Progenitor cell of endocrine pancreas (in vitro differentiated cells): Measurements from ENCODE around the gene GPS1. TPM values are rescaled to one million over a fixed set of nuclear protein-coding genes. Genes with fewer than 3 reads are reported as not detected.

Experiments used
- DNase-seq: peaks from one replicate; pipeline ENCODE4 v3.0.0; 2021; ENCODE audit warnings: low spot score; ENCODE audit not compliant: unreplicated experiment
- H3K27ac Mint-ChIP-seq: 2 replicates; pipeline ENCODE4 v1.8.0; 2021; ENCODE audit warnings: mild to moderate bottlenecking, moderate library complexity, mixed read lengths
- H3K27me3 Mint-ChIP-seq: 2 replicates; pipeline ENCODE4 v1.8.0; 2021; ENCODE audit warnings: mixed read lengths
- H3K36me3 Mint-ChIP-seq: 2 replicates; pipeline ENCODE4 v1.8.0; 2022; ENCODE audit warnings: mixed read lengths; ENCODE audit not compliant: insufficient read depth
- H3K4me1 Mint-ChIP-seq: 2 replicates; pipeline ENCODE4 v1.8.0; 2021; ENCODE audit warnings: low read depth, mixed read lengths
- H3K4me3 Mint-ChIP-seq: 2 replicates; pipeline ENCODE4 v1.8.0; 2021; ENCODE audit warnings: low read depth, mild to moderate bottlenecking, moderate library complexity, mixed read lengths
- H3K9me3 Mint-ChIP-seq: 2 replicates; pipeline ENCODE4 v1.8.0; 2021; ENCODE audit warnings: low read depth, mixed read lengths
- total RNA-seq: library from RNA; stranded (reverse); gene quantifications from 2 replicates; pipeline ENCODE4 v1.2.1, GENCODE V29; 2021
- TF ChIP-seq, protein P1 (sequence below): fragments of 200-600 bp; sonication (generic); IDR thresholded peaks from one replicate; pipeline ENCODE4 v1.5.0; 2021; ENCODE audit warnings: antibody characterized with exemption, mild to moderate bottlenecking; ENCODE audit not compliant: unreplicated experiment

Gene GPS1
- total RNA-seq, 1 donor from 2014 or later = 137 TPM

DNA sequence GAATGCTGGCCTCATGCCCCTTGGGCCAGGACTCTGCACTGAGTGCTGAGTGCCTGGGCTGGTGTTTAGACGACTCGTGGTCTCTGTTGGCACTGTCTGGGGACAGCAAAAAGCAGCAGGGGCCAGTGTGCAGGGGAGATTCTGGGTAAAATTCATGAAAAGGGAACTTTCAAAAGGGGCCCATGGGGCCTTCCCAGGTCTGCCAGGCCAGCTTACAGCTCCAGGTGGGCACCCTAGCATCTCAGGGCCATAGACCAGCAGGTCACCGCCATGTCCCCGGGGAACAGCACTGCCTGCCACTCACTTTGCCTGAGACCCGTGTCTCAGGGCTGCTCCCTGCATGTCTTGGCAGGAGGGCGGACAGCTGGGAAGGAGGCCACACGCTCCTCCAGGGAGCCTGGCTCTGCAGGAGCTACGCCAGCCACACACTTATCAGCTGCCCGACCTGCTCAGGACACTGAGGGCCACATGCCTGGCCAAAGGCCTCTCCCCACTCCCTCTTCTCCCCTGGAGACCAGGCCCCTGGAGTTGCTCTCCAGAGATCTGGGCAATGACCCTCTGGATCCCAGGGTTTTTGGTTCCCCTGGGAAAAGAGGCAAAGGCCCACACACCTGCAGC, 55.1 kb downstream of the GPS1 start:
- Mint-ChIP-seq H3K9me3 (no peaks in the 10 kb centered on the region), H3K27ac (peak overlapping the region; percentile 77), H3K4me3 (no peak overlapping the region), H3K4me1 (peaks cover 32% of the 10 kb centered on the region), H3K27me3 (no peaks in the 10 kb centered on the region), H3K36me3 (peaks cover 1% of the 10 kb centered on the region)
- no peak for DNase-seq
- TF ChIP-seq, protein P1, sequence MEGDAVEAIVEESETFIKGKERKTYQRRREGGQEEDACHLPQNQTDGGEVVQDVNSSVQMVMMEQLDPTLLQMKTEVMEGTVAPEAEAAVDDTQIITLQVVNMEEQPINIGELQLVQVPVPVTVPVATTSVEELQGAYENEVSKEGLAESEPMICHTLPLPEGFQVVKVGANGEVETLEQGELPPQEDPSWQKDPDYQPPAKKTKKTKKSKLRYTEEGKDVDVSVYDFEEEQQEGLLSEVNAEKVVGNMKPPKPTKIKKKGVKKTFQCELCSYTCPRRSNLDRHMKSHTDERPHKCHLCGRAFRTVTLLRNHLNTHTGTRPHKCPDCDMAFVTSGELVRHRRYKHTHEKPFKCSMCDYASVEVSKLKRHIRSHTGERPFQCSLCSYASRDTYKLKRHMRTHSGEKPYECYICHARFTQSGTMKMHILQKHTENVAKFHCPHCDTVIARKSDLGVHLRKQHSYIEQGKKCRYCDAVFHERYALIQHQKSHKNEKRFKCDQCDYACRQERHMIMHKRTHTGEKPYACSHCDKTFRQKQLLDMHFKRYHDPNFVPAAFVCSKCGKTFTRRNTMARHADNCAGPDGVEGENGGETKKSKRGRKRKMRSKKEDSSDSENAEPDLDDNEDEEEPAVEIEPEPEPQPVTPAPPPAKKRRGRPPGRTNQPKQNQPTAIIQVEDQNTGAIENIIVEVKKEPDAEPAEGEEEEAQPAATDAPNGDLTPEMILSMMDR = no peak

Other genes starting within 250 kb of the GPS1 start
- gene GCGR, start 247.7 kb upstream of the GPS1 start, total RNA-seq = 2.1 and 2.2 TPM in 2 replicates
- 138 and 157 TPM in 2 replicates for gene MCRIP1, start 218.6 kb upstream of the GPS1 start, total RNA-seq
- not detected in 2 replicates for gene PPP1R27, start 216.8 kb upstream of the GPS1 start, total RNA-seq
- 467 and 484 TPM in 2 replicates for gene P4HB, start 191.4 kb upstream of the GPS1 start, total RNA-seq
- 239 and 248 TPM in 2 replicates for gene ARHGDIA, start 180.6 kb upstream of the GPS1 start, total RNA-seq
- 98.9 and 99.7 TPM in 2 replicates for gene ALYREF, start 160.3 kb upstream of the GPS1 start, total RNA-seq
- 137 and 139 TPM in 2 replicates for gene ANAPC11, start 160.2 kb upstream of the GPS1 start, total RNA-seq
- gene NPB, start 149.7 kb upstream of the GPS1 start, total RNA-seq = 0.78 and 1.7 TPM in 2 replicates
- 93.2 and 95.2 TPM in 2 replicates for gene PCYT2, start 140.5 kb upstream of the GPS1 start, total RNA-seq
- 32.4 and 34.0 TPM in 2 replicates for gene SIRT7, start 133.7 kb upstream of the GPS1 start, total RNA-seq
- 29.5 and 30.2 TPM in 2 replicates for gene MAFG, start 124.2 kb upstream of the GPS1 start, total RNA-seq
- gene PYCR1, start 114.6 kb upstream of the GPS1 start, total RNA-seq = 65.0 and 65.6 TPM in 2 replicates
- gene MYADML2, start 104.7 kb upstream of the GPS1 start, total RNA-seq = not detected in 2 replicates
- 0.60 and 1.3 TPM in 2 replicates for gene NOTUM, start 90.7 kb upstream of the GPS1 start, total RNA-seq
- gene ASPSCR1, start 74.3 kb upstream of the GPS1 start, total RNA-seq = 55.5 and 55.7 TPM in 2 replicates
- gene CENPX, start 29.0 kb upstream of the GPS1 start, total RNA-seq = 64.1 and 66.2 TPM in 2 replicates
- 39.4 and 43.7 TPM in 2 replicates for gene LRRC45, start 28.6 kb upstream of the GPS1 start, total RNA-seq
- 25.2 and 26.2 TPM in 2 replicates for gene RAC3, start 20.2 kb upstream of the GPS1 start, total RNA-seq
- 72.2 and 77.6 TPM in 2 replicates for gene DCXR, start 14.2 kb upstream of the GPS1 start, total RNA-seq
- gene RFNG, start 87 bp upstream of the GPS1 start, total RNA-seq = 60.1 and 65.5 TPM in 2 replicates
- 85.2 and 93.8 TPM in 2 replicates for gene DUS1L, start 13.9 kb downstream of the GPS1 start, total RNA-seq
- gene FASN, start 46.3 kb downstream of the GPS1 start, total RNA-seq = 303 and 308 TPM in 2 replicates
- gene CCDC57, start 160.9 kb downstream of the GPS1 start, total RNA-seq = 79.0 and 79.3 TPM in 2 replicates
- 5.4 and 5.9 TPM in 2 replicates for gene SLC16A3, start 177.1 kb downstream of the GPS1 start, total RNA-seq
- 224 and 227 TPM in 2 replicates for gene CSNK1D, start 221.8 kb downstream of the GPS1 start, total RNA-seq